Vagina (tissue), 2 donors: ENCODE measurements around the gene NUMB. TPM values are rescaled to one million over a fixed set of nuclear protein-coding genes. Genes with fewer than 3 reads are reported as not detected.

Experiments used
- DNase-seq, 2 donors: peaks; one replicate each; pipeline ENCODE4 v3.0.0-alpha.2; 2017; ENCODE audit errors: extremely low spot score in 2 of 2
- H3K27ac ChIP-seq: fragments of 200-600 bp; sonication (generic); one replicate; pipeline ENCODE4 v1.5.1; 2019
- H3K27me3 ChIP-seq: fragments of 200-600 bp; sonication (generic); one replicate; pipeline ENCODE4 v1.5.1; 2019
- H3K36me3 ChIP-seq, 2 donors: fragments of 200-600 bp; sonication (generic); one replicate each; pipeline ENCODE4 v1.5.1; 2017 to 2019
- H3K4me1 ChIP-seq: fragments of 200-600 bp; sonication (generic); one replicate; pipeline ENCODE4 v1.5.1; 2019
- H3K4me3 ChIP-seq, 2 donors: fragments of 200-600 bp; sonication (generic); 1 replicate in 1 of 2; 2 replicates in 1 of 2; pipeline ENCODE4 v1.5.1; 2016 to 2019
- H3K9me3 ChIP-seq: fragments of 200-600 bp; sonication (generic); one replicate; pipeline ENCODE4 v1.5.1; 2019
- POLR2A ChIP-seq, 2 donors: fragments of 450-650 bp; IDR thresholded peaks; one replicate each; pipeline ENCODE4 v1.6.1; 2017; ENCODE audit warnings: antibody characterized with exemption in 2 of 2, mild to moderate bottlenecking in 2 of 2, moderate library complexity in 2 of 2
- POLR2AphosphoS5 ChIP-seq, 2 donors: sonication (generic); formaldehyde crosslinking; IDR thresholded peaks; one replicate each; pipeline ENCODE4 v1.9.0; 2017; ENCODE audit warnings: antibody characterized with exemption in 2 of 2, mild to moderate bottlenecking in 2 of 2, low read depth in 1 of 2; ENCODE audit not compliant: insufficient read depth in 1 of 2
- intact Hi-C: fragments of 100-400 bp; cut with DNase I; formaldehyde crosslinking; loops from one replicate; pipeline ENCODE4 v1.15.1; 2023
- total RNA-seq: library from RNA; depleted of rRNA; stranded (reverse); fragments of >200 nt; gene quantifications from one replicate; pipeline ENCODE4 v1.2.3, GENCODE V29; 2016
- TF ChIP-seq, protein P1 (sequence below), 3 experiments: fragments of 450-650 bp in 2 of 3; fragments of 200-600 bp in 1 of 3; sonication (generic) in 1 of 3; IDR thresholded peaks; one replicate each; pipeline ENCODE4 v1.5.1; 2017 to 2019; ENCODE audit warnings: antibody characterized with exemption in 3 of 3, mild to moderate bottlenecking in 2 of 3, moderate library complexity in 2 of 3

Gene NUMB
- total RNA-seq, 1 donor from 2014 or later: 48.1 TPM

DNA sequence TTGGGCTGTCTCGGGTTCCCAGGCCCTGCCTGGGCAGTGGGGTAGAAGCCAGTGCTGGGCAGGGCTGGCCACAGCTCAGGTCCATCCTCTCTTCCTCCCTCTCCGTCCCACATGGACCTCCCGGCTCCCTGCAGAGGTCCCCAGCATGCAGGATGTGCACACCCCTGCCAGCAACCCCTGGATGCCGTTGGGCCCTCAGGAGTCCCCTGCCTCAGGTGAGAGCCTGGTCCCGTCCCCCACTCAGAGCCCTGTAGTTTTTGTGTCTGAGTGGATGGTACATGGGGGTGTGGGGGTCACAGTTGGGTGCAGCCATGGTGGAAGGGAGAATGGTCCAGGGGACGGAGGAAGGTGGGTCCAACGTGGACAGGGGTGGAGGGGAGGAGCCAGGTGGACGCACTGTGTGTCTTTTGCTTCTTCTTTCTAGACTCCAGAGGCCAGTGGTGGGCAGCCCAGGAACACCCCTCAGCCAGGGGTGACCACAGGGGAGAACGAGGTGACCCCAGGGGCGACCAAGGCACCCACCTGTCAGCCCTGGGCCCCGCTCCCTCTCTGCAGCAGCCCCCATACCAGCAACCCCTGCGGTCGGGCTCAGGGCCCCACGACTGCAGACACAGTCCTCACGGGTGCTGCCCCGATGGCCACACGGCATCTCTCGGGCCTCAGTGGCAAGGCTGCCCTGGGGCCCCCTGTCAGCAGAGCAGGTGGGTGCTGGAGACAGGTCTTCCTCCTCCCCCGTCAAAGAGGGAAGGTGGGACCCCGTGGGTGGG, 199.3 kb downstream of the NUMB start:
- no peaks in the 10 kb centered on the region for H3K27me3 ChIP-seq
- no peaks in the 10 kb centered on the region for H3K36me3 ChIP-seq
- H3K9me3 ChIP-seq: no peaks in the 10 kb centered on the region
- H3K4me1 ChIP-seq: no peaks in the 10 kb centered on the region
- H3K4me3 ChIP-seq: no peak overlapping the region
- TF ChIP-seq, protein P1, sequence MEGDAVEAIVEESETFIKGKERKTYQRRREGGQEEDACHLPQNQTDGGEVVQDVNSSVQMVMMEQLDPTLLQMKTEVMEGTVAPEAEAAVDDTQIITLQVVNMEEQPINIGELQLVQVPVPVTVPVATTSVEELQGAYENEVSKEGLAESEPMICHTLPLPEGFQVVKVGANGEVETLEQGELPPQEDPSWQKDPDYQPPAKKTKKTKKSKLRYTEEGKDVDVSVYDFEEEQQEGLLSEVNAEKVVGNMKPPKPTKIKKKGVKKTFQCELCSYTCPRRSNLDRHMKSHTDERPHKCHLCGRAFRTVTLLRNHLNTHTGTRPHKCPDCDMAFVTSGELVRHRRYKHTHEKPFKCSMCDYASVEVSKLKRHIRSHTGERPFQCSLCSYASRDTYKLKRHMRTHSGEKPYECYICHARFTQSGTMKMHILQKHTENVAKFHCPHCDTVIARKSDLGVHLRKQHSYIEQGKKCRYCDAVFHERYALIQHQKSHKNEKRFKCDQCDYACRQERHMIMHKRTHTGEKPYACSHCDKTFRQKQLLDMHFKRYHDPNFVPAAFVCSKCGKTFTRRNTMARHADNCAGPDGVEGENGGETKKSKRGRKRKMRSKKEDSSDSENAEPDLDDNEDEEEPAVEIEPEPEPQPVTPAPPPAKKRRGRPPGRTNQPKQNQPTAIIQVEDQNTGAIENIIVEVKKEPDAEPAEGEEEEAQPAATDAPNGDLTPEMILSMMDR (IDR thresholded peaks at IDR 0.05): no peak
- TF ChIP-seq POLR2AphosphoS5 (IDR thresholded peaks at IDR 0.05; ENCODE audit: insufficient read depth in 1 of 2, low read depth in 1 of 2): no peak
- no peak for TF ChIP-seq POLR2A (IDR thresholded peaks at IDR 0.05)
- no peak overlapping the region for H3K27ac ChIP-seq
- no peak for DNase-seq
- intact Hi-C loops: no loop called here

DNA sequence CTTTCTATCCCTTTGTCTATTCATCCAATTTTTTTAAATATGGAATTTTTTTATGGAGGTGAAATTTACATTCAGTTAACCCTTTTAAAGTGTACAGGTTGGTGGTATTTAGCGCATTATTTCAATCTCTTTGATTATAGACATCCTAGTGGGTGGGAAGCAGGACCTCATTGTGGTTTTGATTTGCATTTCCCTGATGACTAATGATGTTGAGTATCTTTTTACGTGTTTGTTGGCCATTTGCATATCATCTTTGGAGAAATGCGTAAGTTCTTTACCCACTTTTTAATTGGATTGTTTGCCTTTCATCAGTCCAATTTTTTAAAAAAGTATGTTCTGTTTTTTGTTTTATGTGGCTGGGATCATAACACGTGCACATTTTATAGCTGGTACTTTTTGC, 200.3 kb downstream of the NUMB start:
- H3K36me3 ChIP-seq: no peaks in the 10 kb centered on the region

DNA sequence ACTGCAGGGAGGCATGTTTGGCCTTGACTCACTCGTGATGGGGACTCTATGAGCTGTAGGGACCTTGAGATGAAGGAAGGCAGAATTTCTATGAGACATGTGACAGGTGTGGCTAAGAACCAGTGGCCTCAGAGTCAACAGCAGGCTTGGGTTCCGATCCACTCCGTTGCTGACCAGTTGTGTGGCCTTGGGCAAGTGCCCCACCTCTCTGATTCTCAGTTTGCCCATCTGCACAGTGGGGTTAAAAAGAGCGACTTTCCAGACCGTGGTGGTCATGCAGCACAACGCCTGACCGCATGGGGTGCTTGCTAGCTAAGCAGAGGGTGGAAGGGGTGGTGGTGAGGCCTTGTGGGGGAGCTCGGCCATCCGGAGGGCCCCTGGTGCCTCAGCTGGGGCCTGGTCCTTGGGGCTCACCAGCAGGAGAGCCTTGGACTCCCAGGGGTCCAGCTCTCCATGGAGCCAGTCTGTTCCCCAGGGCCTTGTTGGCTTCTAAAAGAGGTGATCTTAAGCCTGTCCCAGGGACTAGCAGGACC, 202.6 kb downstream of the NUMB start:
- no peaks in the 10 kb centered on the region for H3K36me3 ChIP-seq
- TF ChIP-seq, protein P1 (IDR thresholded peaks at IDR 0.05): no peak
- TF ChIP-seq POLR2AphosphoS5 (IDR thresholded peaks at IDR 0.05; ENCODE audit: insufficient read depth in 1 of 2, low read depth in 1 of 2) (no peak), POLR2A (IDR thresholded peaks at IDR 0.05) (no peak)
- no peaks in the 10 kb centered on the region for H3K9me3 ChIP-seq
- intact Hi-C loops: no loop called here
- no peaks in the 10 kb centered on the region for H3K4me1 ChIP-seq
- no peaks in the 10 kb centered on the region for H3K27me3 ChIP-seq
- DNase-seq: no peak
- H3K4me3 ChIP-seq: no peak overlapping the region
- H3K27ac ChIP-seq: no peak overlapping the region

More for the DNA sequence above, 200.3 kb downstream of the NUMB start:
- no peak for DNase-seq
- Histone ChIP-seq H3K4me3 (no peak overlapping the region), H3K9me3 (no peaks in the 10 kb centered on the region), H3K4me1 (no peaks in the 10 kb centered on the region), H3K27me3 (no peaks in the 10 kb centered on the region), H3K27ac (no peak overlapping the region)
- intact Hi-C loops: no loop called here
- no peak for TF ChIP-seq POLR2A (IDR thresholded peaks at IDR 0.05)
- TF ChIP-seq, protein P1 (IDR thresholded peaks at IDR 0.05): no peak

DNA sequence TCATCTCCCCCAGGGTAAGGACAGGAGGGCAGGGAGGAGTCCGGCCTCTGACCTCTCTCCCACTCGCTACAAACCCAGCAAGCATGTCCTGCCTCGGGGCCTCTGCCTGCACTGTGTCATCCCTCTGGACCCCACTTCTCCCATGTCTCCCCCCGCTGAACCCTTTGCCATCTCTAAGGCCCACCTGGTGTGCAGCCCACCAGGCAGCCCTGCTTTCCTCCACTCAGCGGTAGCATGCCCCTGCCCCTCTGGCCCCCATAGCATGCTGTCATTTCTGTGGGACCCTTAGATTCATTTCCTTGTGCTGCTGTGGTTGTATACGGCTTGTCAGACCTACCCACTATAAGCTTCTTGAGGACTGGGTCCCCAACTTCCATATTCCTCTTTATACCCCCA, 203.3 kb downstream of the NUMB start:
- Histone ChIP-seq H3K4me3 (no peak overlapping the region), H3K4me1 (no peaks in the 10 kb centered on the region), H3K9me3 (no peaks in the 10 kb centered on the region), H3K36me3 (no peaks in the 10 kb centered on the region), H3K27ac (no peak overlapping the region), H3K27me3 (no peaks in the 10 kb centered on the region)
- DNase-seq: no peak
- no peak for TF ChIP-seq POLR2AphosphoS5 (IDR thresholded peaks at IDR 0.05; ENCODE audit: insufficient read depth in 1 of 2, low read depth in 1 of 2)
- TF ChIP-seq POLR2A (IDR thresholded peaks at IDR 0.05): no peak
- TF ChIP-seq, protein P1 (IDR thresholded peaks at IDR 0.05): no peak
- intact Hi-C loops: no loop called here
